SK-N-SH treated with all-trans-retinoic acid at 6 μM for 48 hours (cell line): Measurements from ENCODE around the gene SCD5.

Source experiments
- ARNTL ChIP-seq: fragments of 450-650 bp; formaldehyde crosslinking; IDR thresholded peaks from 2 replicates; pipeline ENCODE4 v1.5.0; 2020; ENCODE audit warnings: low read depth, mild to moderate bottlenecking, moderate library complexity, borderline replicate concordance
- BACH2 ChIP-seq: fragments of 250-450 bp; sonication (Bioruptor Pico); IDR thresholded peaks from 2 replicates; pipeline ENCODE4 v1.9.0; 2021; ENCODE audit warnings: mild to moderate bottlenecking, borderline replicate concordance
- CSDC2 ChIP-seq: fragments of 250-450 bp; sonication (Bioruptor Pico); IDR thresholded peaks from 2 replicates; pipeline ENCODE4 v1.5.0; 2020; ENCODE audit warnings: mild to moderate bottlenecking, moderate library complexity
- ISL1 ChIP-seq: fragments of 250-450 bp; sonication (Bioruptor Pico); IDR thresholded peaks from 2 replicates; pipeline ENCODE4 v2.1.2; 2022; ENCODE audit warnings: mild to moderate bottlenecking, moderate library complexity
- OSR1 ChIP-seq: fragments of 250-450 bp; sonication (Bioruptor Pico); IDR thresholded peaks from 2 replicates; pipeline ENCODE4 v1.8.0; 2022; ENCODE audit warnings: moderate library complexity, mild to moderate bottlenecking, inconsistent platforms
- PATZ1 ChIP-seq: fragments of 250-450 bp; sonication (Bioruptor Pico); IDR thresholded peaks from 2 replicates; pipeline ENCODE4 v1.8.0; 2020; ENCODE audit warnings: mild to moderate bottlenecking, moderate library complexity, borderline replicate concordance
- TCF4 ChIP-seq: fragments of 250-450 bp; sonication (Bioruptor Pico); IDR thresholded peaks from 2 replicates; pipeline ENCODE4 v1.8.0; 2021; ENCODE audit warnings: mild to moderate bottlenecking, moderate library complexity, borderline replicate concordance
- ZC3H10 ChIP-seq: fragments of 250-450 bp; sonication (Bioruptor Pico); IDR thresholded peaks from 2 replicates; pipeline ENCODE4 v1.5.1; 2021; ENCODE audit warnings: mild to moderate bottlenecking, moderate library complexity
- ZFP3 ChIP-seq: fragments of 250-450 bp; sonication (Bioruptor Pico); IDR thresholded peaks from 2 replicates; pipeline ENCODE4 v1.5.0; 2020; ENCODE audit warnings: mild to moderate bottlenecking, moderate library complexity
- ZFP30 ChIP-seq: fragments of 450-650 bp; formaldehyde crosslinking; IDR thresholded peaks from 2 replicates; pipeline ENCODE4 v1.5.0; 2022; ENCODE audit warnings: mild to moderate bottlenecking, moderate library complexity
- ZNF565 ChIP-seq: fragments of 450-650 bp; formaldehyde crosslinking; conservative IDR thresholded peaks from 2 replicates; pipeline ENCODE4 v1.5.0; 2020; ENCODE audit warnings: low read depth, mild to moderate bottlenecking, moderate library complexity

GRCh38 chr4:82777857-82778525 lies 20.6 kb downstream of the SCD5 start:
- TF ChIP-seq CSDC2 (CRISPR knock-in tag) (no peak), ZNF565 (CRISPR knock-in tag) (no peak), ARNTL (CRISPR knock-in tag) (no peak), ISL1 (no peak), ZC3H10 (no peak), ZFP3 (CRISPR knock-in tag) (no peak), TCF4 (CRISPR knock-in tag) (no peak), ZFP30 (CRISPR knock-in tag) (no peak), PATZ1 (CRISPR knock-in tag) (no peak), OSR1 (no peak), BACH2 (CRISPR knock-in tag) (no peak)
